Endometrial microvascular endothelial cells (primary cell): Measurements from ENCODE around the gene KCNJ14. TPM values are rescaled to one million over a fixed set of nuclear protein-coding genes. Genes with fewer than 3 reads are reported as not detected.

ENCODE experiments used
- in situ Hi-C: cut with HindIII; loops from 2 replicates; pipeline ENCODE4 v1.10.0; 2017; ENCODE audit warnings: low sequenced_read_pairs, low pct_unique_long_range_greater_than_20kb; ENCODE audit errors: inconsistent ontology term
- total RNA-seq: library from RNA; depleted of rRNA; stranded (reverse); fragments of >200 nt; gene quantifications from one replicate; pipeline ENCODE4 v1.2.3, GENCODE V29; 2015; ENCODE audit errors: inconsistent ontology term

Gene KCNJ14
- total RNA-seq, 1 donor from 2014 or later, result 0.84 TPM

- in situ Hi-C loops, result no loop called here
Observed at GRCh38 chr19:48444129-48444935, 11.0 kb upstream of the KCNJ14 start.

GRCh38 chr19:48444936-48445200 is 10.5 kb upstream of the KCNJ14 start:
- in situ Hi-C loops, result no loop called here

- in situ Hi-C loops, result no loop called here
Observed at GRCh38 chr19:48445256-48445605, 10.1 kb upstream of the KCNJ14 start.

- in situ Hi-C loops, result no loop called here
Observed at GRCh38 chr19:48445606-48446481, 9.5 kb upstream of the KCNJ14 start, which contains the start of gene GRWD1. TSS of gene GRWD1 (plus strand) at chr19:48445983. CDS start at chr19:48446006, 23 bp downstream.

GRCh38 chr19:48446579-48446978 is 8.8 kb upstream of the KCNJ14 start:
- in situ Hi-C loops, result no loop called here

- in situ Hi-C loops, result no loop called here
Observed at GRCh38 chr19:48448563-48448962, 6.8 kb upstream of the KCNJ14 start.

- in situ Hi-C loops, result loop anchor here (25.0 kb wide), 1 partner anchor 162 kb away; the partner anchor contains the start of genes FAM83E, RPL18, SPACA4 and SPHK2
Observed at GRCh38 chr19:48450441-48450840, 4.9 kb upstream of the KCNJ14 start.

- in situ Hi-C loops, result loop anchor here (25.0 kb wide), 1 partner anchor 161 kb away; the partner anchor contains the start of genes FAM83E, RPL18, SPACA4 and SPHK2
Observed at GRCh38 chr19:48450863-48451262, 4.5 kb upstream of the KCNJ14 start.

- in situ Hi-C loops, result loop anchor here (25.0 kb wide), 1 partner anchor 161 kb away; the partner anchor contains the start of genes FAM83E, RPL18, SPACA4 and SPHK2
Observed at GRCh38 chr19:48451624-48452023, 3.8 kb upstream of the KCNJ14 start.

GRCh38 chr19:48452289-48453190 is 2.8 kb upstream of the KCNJ14 start:
- in situ Hi-C loops, result loop anchor here (25.0 kb wide), 1 partner anchor 160 kb away; the partner anchor contains the start of genes FAM83E, RPL18, SPACA4 and SPHK2

GRCh38 chr19:48454150-48454730 is 1.1 kb upstream of the KCNJ14 start:
- in situ Hi-C loops, result loop anchor here (25.0 kb wide), 1 partner anchor 158 kb away; the partner anchor contains the start of genes FAM83E, RPL18, SPACA4 and SPHK2

- in situ Hi-C loops, result loop anchor here (25.0 kb wide), 1 partner anchor 156 kb away; the partner anchor contains the start of genes FAM83E, RPL18, SPACA4 and SPHK2
Observed at GRCh38 chr19:48455908-48456562, 661 bp downstream of the KCNJ14 start.

GRCh38 chr19:48456864-48457263 is 1.5 kb downstream of the KCNJ14 start:
- in situ Hi-C loops, result loop anchor here (25.0 kb wide), 1 partner anchor 155 kb away; the partner anchor contains the start of genes FAM83E, RPL18, SPACA4 and SPHK2

- in situ Hi-C loops, result loop anchor here (25.0 kb wide), 1 partner anchor 154 kb away; the partner anchor contains the start of genes FAM83E, RPL18, SPACA4 and SPHK2
Observed at GRCh38 chr19:48458016-48458415, 2.6 kb downstream of the KCNJ14 start.

GRCh38 chr19:48461651-48461981 is 6.2 kb downstream of the KCNJ14 start:
- in situ Hi-C loops, result loop anchor here (25.0 kb wide), 1 partner anchor 151 kb away; the partner anchor contains the start of genes FAM83E, RPL18, SPACA4 and SPHK2

- in situ Hi-C loops, result loop anchor here (25.0 kb wide), 1 partner anchor 150 kb away; the partner anchor contains the start of genes FAM83E, RPL18, SPACA4 and SPHK2
Observed at GRCh38 chr19:48461982-48462655, 6.7 kb downstream of the KCNJ14 start.

- in situ Hi-C loops, result loop anchor here (25.0 kb wide), 1 partner anchor 147 kb away; the partner anchor contains the start of genes FAM83E, RPL18, SPACA4 and SPHK2
Observed at GRCh38 chr19:48465215-48465614, 9.8 kb downstream of the KCNJ14 start.
